Adrenal gland (tissue), 12 donors: ENCODE data around the gene ADIPOR2. TPM values are rescaled to one million over a fixed set of nuclear protein-coding genes. Genes with fewer than 3 reads are reported as not detected.

Experiments
- DNase-seq, 7 donors: peaks; one replicate each; pipeline ENCODE4 v3.0.0-alpha.2; 2019 to 2020
- H3K27ac ChIP-seq, 5 donors: fragments of 200-600 bp; sonication (generic) in 4 of 5; 1 replicate in 3 of 5; 2 replicates in 2 of 5; pipeline versions ENCODE4 v1.5.1 to v1.8.0; 2016 to 2020; ENCODE audit warnings: mild to moderate bottlenecking in 1 of 5
- H3K27me3 ChIP-seq: fragments of 200-600 bp; 2 replicates; pipeline ENCODE4 v1.8.0; 2021
- H3K36me3 ChIP-seq, 2 donors: fragments of 200-600 bp; replicated peaks in 1 of 2; 1 replicate in 1 of 2; 2 replicates in 1 of 2; pipeline versions ENCODE4 v1.5.1 to v1.8.0; 2018 to 2022
- H3K4me1 ChIP-seq, 2 donors: fragments of 200-600 bp; replicated peaks in 1 of 2; 1 replicate in 1 of 2; 2 replicates in 1 of 2; pipeline versions ENCODE4 v1.5.1 to v1.8.0; 2018 to 2021
- H3K4me3 ChIP-seq, 4 donors: fragments of 200-600 bp; sonication (generic) in 3 of 4; one replicate each; pipeline ENCODE4 v1.5.1; 2016 to 2018
- H3K9me3 ChIP-seq, 3 donors: fragments of 200-600 bp; sonication (generic) in 1 of 3; replicated peaks in 1 of 3; 1 replicate in 2 of 3; 2 replicates in 1 of 3; pipeline versions ENCODE4 v1.5.1 to v1.8.0; 2016 to 2021
- CTCF ChIP-seq, 6 experiments: fragments of 450-650 bp in 4 of 6; fragments of 200-600 bp in 2 of 6; sonication (generic) in 1 of 6; IDR thresholded peaks; 1 replicate in 5 of 6; 2 replicates in 1 of 6; pipeline versions ENCODE4 v1.5.1 to v1.8.0; 2016 to 2021; ENCODE audit warnings: antibody characterized with exemption in 6 of 6, mild to moderate bottlenecking in 2 of 6, moderate library complexity in 1 of 6
- POLR2A ChIP-seq, 2 donors: fragments of 450-650 bp; IDR thresholded peaks; one replicate each; pipeline ENCODE4 v1.6.1; 2017; ENCODE audit warnings: antibody characterized with exemption in 2 of 2, mild to moderate bottlenecking in 2 of 2, moderate library complexity in 1 of 2
- WGBS, 4 donors: extraction: QIAGEN DNeasy Blood & Tissue Kit in 2 of 4; methylation state at CpG; one replicate each; pipeline versions ENCODE4 v1.1.5 to v1.1.7; 2013 to 2017; 5-methylcytosine and 5-hydroxymethylcytosine counted together
- intact Hi-C, 2 donors: fragments of 100-400 bp; cut with DNase I; formaldehyde crosslinking; loops; one replicate each; pipeline versions ENCODE4 v1.14.1 to v1.15.0; 2022 to 2023
- polyA plus RNA-seq, 3 donors: library from polyadenylated mRNA; stranded (reverse); fragments of 200-250 nt in 2 of 3; fragments of 350-450 nt in 1 of 3; fragmentation: Illumina TruSeq in 1 of 3; extraction: RNeasy Lipid Tissue Mini Kit (QIAGEN cat#74804) in 1 of 3; gene quantifications; one replicate each; pipeline ENCODE4 v1.2.3, GENCODE V29; 2013 to 2014
- total RNA-seq, 9 donors: library from RNA; depleted of rRNA in 4 of 9; stranded (reverse); fragments of >200 nt in 4 of 9; fragments of 120-200 nt in 1 of 9; fragmentation: NEBNext Ultra II Directional in 1 of 9; extraction: Animal tissue kit (Norgen Biotek cat#: 25700) in 1 of 9; gene quantifications; one replicate each; pipeline versions ENCODE4 v1.1.0 to v1.2.4, GENCODE V29; 2013 to 2023
- donor health status: healthy with polysubstance abuse.
- donor health status: Bipolar disorder and iron deficiency.
- donor health status: DM: yes; HTN: yes; CAD: no.
- donor health status: DM: no; HTN: no; CAD: no.
- donor health status: DM: no; HTN: no; CAD: no.
- donor health status: DM: yes; HTN: yes; CAD: no.

The ADIPOR2 gene
- total and polyA plus RNA-seq, 12 donors = 46.2 to 214 (median 98.6) TPM

DNA sequence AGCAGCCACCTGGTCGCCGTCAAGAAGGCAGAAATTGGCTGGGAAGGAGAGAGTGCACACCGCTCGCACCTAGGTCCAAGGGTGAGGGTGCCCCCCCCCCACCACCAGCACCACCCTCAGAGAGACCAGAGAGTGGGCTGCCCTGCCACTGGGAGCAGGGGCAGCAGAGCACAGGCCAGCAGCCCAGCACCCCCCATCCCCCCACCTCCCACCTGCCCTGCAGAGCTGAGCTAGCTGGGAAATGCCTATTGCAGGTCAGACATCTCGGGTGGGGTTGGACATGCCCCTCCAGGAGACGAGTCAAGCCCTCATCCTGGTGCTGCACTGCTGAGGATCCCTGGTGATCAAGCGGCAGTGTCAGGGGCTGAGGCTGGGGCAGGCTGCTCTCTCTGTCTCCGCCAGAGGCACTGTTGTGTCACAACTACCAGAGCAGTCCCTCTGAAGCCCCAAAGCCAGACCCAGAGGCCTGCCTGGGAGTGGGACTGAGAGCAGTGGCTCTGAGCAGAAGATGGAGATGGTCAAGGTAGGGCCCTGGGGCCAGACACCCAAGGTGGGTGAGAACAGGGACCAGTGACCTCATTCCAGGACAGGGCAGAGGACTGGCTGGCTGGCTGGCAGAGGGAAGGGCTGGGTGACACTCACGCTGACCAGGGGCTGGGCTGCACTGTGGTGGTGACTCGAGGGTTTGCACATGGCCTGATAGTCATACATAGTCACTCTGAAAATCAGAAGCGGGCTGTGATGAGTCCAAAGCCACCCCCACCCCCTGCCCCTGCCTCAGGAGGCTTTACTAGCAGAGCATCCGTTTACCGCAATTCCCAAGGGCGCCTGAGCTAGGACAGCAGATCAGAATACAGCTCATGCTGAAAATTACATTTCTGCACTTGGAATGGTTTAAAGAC lies 109.8 kb downstream of the ADIPOR2 start:
- H3K4me3 ChIP-seq = no peak overlapping the region
- intact Hi-C loops = no loop called here
- H3K27ac ChIP-seq = peak overlapping the region in 1 of 5 donors; percentile 35
- no peaks in the 10 kb centered on the region for H3K27me3 ChIP-seq
- no peak for TF ChIP-seq POLR2A (IDR thresholded peaks at IDR 0.05)
- peak in 3 of 6 experiments; percentile 47 to 70 (median 54) for TF ChIP-seq CTCF (IDR thresholded peaks at IDR 0.05)
- H3K4me1 ChIP-seq = peaks cover 9 to 11% of the 10 kb centered on the region in 2 donors
- no peaks in the 10 kb centered on the region for H3K9me3 ChIP-seq
- no peaks in the 10 kb centered on the region for H3K36me3 ChIP-seq
- DNase-seq = peak in 6 of 7 donors; percentile 24 to 86 (median 44)
- WGBS, 4 donors = 72 to 77% (median 74%) methylated on average over 2 to 14 of the region's 14 CpGs

GRCh38 chr12:1801303-1801975 lies 110.6 kb downstream of the ADIPOR2 start:
- peaks cover 6% of the 10 kb centered on the region in 2 donors for H3K4me1 ChIP-seq
- H3K4me3 ChIP-seq = no peak overlapping the region
- 47 to 56% (median 53%) methylated on average over 7 to 16 of the region's 16 CpGs for WGBS, 4 donors
- no peaks in the 10 kb centered on the region for H3K36me3 ChIP-seq
- no peaks in the 10 kb centered on the region for H3K9me3 ChIP-seq
- peak in 1 of 2 donors; percentile 23 for TF ChIP-seq POLR2A (IDR thresholded peaks at IDR 0.05)
- TF ChIP-seq CTCF (IDR thresholded peaks at IDR 0.05) = no peak
- no peaks in the 10 kb centered on the region for H3K27me3 ChIP-seq
- DNase-seq = peak in 4 of 7 donors; percentile 53 to 77 (median 64)
- intact Hi-C loops = no loop called here
- peak overlapping the region in 3 of 5 donors; percentile 34 to 59 (median 35) for H3K27ac ChIP-seq

DNA sequence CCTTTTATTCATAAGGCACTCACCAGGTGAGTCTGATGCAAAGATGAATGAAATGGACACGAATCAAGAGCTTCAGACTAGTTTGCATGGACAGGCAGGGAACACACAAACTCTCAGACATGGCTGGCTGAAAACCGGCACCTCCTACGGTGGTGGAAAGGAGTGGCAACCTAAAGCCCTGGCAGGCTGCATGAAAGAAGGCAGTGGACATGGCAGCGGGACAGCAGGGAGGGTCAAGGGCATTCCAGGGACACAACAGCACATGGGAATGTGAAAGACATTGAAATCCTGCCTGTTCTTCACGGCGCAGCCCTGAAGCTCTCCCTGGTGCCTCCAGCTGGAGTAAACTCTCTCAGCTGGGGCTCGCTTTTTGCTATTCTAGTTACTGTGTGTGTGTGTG lies 112.9 kb downstream of the ADIPOR2 start:
- Histone ChIP-seq H3K27me3 (no peaks in the 10 kb centered on the region), H3K27ac (no peak overlapping the region), H3K36me3 (no peaks in the 10 kb centered on the region), H3K4me3 (no peak overlapping the region), H3K9me3 (no peaks in the 10 kb centered on the region), H3K4me1 (peaks cover 0 to 3% of the 10 kb centered on the region in 2 donors)
- intact Hi-C loops = no loop called here
- DNase-seq = peak in 1 of 7 donors; percentile 26
- WGBS, 4 donors = 63 to 82% (median 66%) methylated on average over 5 to 7 of the region's 7 CpGs
- no peak for TF ChIP-seq POLR2A (IDR thresholded peaks at IDR 0.05)
- no peak for TF ChIP-seq CTCF (IDR thresholded peaks at IDR 0.05)
